HG03432 (cell line): ENCODE data around the gene IQCF6.
"Not testable (repeated sequence)": the region's sequence is repeated elsewhere in the genome, so short reads cannot be mapped to it uniquely, and the experiment has no call there.

Experiments
- ATAC-seq: cut with Tn5 transposase; IDR thresholded peaks from one replicate; pipeline ENCODE4 v1.9.1; 2021; ENCODE audit warnings: mild to moderate bottlenecking, moderate library complexity; ENCODE audit not compliant: unreplicated experiment

IQCF6 gene

DNA sequence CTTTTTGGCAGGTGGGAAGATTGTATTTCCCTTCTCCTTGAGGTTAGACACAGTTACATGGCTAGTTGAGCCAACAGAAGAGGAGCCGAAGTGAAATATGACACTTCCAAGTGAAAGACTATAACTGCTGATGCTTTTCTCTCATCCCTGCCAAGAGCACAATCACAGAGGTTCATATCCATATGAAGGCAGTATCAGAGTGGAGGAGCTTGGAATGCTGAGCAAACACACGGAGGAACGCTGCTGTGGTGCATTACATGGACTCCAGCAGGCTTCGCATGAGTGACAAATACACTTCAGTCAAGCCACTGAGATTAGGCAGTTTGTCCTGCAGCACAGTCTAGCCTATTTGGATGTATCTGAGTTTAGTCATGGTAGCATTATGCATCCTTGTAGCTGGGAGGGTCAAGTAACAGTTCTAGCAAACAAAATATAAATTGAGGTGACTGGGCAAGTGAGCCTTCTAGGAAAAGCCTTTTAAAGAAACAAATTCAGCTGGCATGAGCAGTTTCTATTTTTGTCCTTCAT, 5.4 kb downstream of the IQCF6 start:
- ATAC-seq = no peak

- no peak for ATAC-seq
Measured at GRCh38 chr3:51759203-51759602, 19.8 kb downstream of the IQCF6 start.

- not testable (repeated sequence) for ATAC-seq
Measured at GRCh38 chr3:51753763-51754750, 25.0 kb downstream of the IQCF6 start.

- ATAC-seq = no peak
Measured at GRCh38 chr3:51751287-51751686, 27.8 kb downstream of the IQCF6 start.

DNA sequence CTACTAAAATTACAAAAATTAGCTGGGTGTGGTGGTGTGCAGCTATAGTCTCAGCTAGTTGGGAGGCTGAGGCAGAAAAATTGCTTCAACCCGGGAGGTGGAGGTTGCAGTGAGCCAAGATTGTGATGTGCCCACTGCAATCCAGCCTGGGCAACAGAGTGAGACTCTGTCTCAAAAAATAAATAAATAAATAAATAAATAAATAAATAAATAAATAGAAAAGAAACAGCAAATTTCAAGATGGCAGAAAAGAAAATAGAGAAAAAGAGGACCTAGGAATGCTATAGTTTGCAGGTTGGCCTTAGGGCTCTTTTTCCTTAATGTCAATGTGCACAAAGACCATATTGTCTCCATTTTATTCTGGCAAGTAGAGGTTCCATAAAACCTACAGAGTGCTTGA, 28.2 kb downstream of the IQCF6 start:
- ATAC-seq = no peak

DNA sequence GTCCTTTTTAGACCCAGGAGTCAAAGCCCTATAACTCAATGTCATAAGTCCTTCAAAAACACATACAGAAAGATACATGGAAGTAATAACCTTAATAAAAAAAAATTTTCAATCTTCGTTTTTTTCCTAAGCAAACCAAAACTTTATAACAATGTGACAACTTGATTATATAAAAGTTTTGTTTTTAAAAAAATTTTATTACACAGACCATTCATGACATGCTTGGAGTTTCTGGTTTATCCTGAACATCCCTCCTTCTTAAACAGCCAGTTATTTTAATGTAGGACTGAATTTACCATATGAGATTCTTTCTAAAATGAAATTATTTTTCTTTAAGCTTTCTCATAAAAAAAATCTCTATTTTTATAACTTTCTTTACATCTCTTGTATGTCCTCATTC, 30.7 kb downstream of the IQCF6 start:
- no peak for ATAC-seq

GRCh38 chr3:51747840-51748239, 31.2 kb downstream of the IQCF6 start:
- ATAC-seq = no peak

- not testable (repeated sequence) for ATAC-seq
Measured at GRCh38 chr3:51742978-51743377, 36.1 kb downstream of the IQCF6 start.

DNA sequence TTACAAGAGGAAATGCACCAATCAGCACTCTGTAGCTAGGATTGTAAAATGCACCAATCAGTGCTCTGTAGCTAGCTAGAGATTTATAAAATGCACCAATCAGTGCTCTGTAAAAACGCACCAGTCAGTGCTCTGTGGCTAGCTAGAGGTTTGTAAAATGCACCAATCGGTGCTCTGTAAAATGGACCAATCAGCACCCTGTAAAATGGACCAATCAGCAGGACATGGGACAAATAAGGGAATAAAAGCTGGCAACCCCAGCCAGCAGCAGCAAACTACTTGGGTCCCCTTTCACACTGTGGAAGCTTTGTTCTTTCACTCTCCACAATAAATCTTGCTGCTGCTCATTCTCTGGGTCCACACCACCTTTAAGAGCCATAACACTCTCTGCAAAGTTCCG, 36.7 kb downstream of the IQCF6 start:
- not testable (repeated sequence) for ATAC-seq

GRCh38 chr3:51739110-51739509, 39.9 kb downstream of the IQCF6 start:
- no peak for ATAC-seq

- ATAC-seq = no peak
Measured at GRCh38 chr3:51735950-51736349, 43.1 kb downstream of the IQCF6 start.

- no peak for ATAC-seq
Measured at GRCh38 chr3:51735039-51735438, 44.0 kb downstream of the IQCF6 start.

DNA sequence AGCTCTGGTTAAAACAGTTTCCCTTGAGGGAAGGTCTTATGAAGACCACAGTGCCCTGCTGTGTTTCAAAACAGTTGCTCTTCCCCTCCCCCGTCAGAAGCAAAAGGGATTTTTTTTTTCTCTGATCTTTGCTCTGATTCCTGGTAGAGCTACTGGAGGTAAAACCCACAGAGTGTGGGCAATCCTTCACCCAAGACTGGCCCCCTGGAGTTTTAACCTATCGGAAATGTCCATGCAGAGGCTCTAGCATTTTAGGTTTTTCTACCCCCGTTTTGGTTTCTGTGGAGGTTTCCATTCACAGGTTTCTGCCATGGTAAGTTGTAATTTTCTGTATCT, 44.5 kb downstream of the IQCF6 start:
- ATAC-seq = no peak

DNA sequence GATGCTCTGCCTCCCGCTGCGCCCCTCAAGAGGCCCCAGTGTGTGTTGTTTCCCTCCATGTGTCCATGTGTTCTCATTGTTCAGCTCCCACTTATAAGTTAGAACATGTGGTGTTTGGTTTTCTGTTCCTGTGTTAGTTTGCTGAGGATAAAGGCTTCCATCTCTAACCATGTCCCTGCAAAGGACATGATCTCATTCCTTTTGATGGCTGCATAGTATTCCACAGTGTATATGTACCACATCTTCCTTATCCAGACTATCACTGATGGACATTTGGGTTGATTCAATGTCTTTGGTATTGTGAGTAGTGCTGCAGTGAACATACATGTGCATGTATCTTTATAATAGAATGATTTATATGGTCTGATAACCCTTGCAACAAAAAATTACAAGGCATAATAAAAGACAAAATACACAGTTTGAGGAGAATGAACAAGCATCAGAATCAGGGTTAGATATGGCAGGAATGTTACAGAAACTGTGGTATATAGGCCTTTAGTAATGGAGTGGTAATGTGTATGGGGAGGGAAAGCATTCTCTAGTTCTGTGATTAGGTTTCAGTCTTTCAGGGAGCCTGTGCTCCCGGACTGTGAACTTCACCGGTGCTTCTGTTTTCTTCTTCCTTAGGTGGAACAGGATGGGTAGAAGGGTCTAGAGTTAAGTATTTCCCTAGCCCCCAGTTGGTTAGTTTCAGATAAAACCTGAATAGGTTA, 45.0 kb downstream of the IQCF6 start:
- ATAC-seq = no peak

DNA sequence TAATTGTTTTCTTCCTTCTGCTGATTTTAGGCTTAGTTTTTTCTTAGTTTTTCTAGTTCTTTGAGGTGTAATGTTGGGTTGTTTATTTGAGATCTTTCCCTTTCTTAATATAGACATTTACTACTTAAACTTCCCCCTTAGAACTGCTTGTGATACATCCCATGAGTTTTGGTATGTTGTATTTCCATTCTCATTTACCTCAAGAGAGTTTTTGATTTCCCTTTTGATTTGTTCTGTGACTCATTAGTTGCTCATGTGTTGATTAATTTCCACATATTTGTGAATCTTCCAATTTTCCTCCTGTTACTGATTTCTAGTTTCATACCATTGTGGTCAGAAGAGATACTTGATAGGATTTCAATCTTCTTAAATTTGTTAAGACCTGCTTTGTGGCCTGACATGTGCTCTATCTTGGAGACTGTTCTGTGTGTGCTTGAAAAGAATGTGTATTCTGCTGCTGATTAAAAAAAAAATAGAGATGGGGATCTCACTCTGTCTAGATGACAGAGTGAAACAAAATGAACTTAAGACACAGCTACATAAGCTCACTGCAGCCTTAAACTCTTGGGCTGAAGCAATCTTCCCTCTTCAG, 49.9 kb downstream of the IQCF6 start:
- ATAC-seq = no peak
